HG02870 (cell line): ENCODE results near the gene C11orf91.
A peak's percentile ranks its signal among the peaks of the same experiment; 100 is the strongest.
"Not testable (repeated sequence)": the region's sequence is repeated elsewhere in the genome, so short reads cannot be mapped to it uniquely, and the experiment has no call there.

ENCODE experiments used
- ATAC-seq: cut with Tn5 transposase; IDR thresholded peaks from one replicate; pipeline ENCODE4 v1.9.1; 2021; ENCODE audit warnings: mild to moderate bottlenecking, moderate library complexity; ENCODE audit not compliant: unreplicated experiment

Gene C11orf91

DNA sequence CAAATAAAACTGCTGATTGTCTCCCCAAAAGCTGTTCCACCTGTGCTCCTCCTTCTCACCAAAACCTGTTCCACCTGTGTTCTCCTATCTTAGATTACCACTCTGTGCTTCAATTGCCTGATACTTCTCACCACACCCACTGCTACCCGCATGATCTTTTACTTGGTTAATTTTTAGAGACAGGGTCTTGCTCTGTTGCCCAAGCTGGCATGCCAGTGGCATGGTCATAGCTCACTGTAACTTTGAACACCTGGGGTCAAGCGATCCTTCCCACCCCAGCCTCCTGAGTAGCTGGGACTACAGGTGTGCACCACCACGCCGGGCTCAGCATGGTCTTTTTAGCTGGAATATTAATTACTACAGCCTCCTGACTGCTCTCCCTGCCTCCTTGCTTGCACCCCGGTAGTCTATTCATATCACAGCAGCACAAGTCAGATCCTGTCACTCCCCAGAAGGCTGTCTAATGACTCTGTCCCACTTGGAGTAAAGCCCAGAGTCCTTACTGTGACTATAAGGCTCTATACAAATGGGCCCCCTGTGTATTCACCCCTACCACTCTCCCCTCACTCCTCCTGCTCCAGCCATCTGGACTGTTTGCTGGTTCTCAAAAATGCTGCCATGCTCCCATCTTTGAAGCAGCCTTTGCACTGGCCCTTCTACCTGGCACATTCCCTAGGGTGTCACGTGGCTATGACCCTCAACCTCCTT lies 3.5 kb downstream of the C11orf91 start:
- no peak for ATAC-seq

DNA sequence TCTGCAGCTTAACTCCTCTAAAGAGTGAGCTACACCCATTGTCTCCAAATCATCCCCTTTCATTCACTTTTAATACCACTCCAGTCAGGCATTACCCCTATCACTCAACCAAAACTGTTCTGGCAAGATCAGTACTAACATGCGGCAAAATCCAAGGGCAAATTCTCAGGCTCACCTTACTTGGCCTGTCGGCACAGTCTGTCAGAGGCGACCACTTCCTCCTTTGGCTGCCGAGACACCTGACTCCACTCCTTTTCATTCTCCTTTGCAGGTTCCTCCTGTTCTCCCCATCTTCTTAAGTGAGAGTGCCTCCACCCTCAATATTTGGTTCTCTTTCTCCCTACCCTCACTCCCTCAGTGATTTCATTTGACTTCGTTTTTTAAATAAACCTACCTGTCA lies 4.2 kb downstream of the C11orf91 start:
- no peak for ATAC-seq

GRCh38 chr11:33695051-33695566 lies 5.5 kb downstream of the C11orf91 start:
- no peak for ATAC-seq

- ATAC-seq, result no peak
Observed at GRCh38 chr11:33694346-33695050, 6.1 kb downstream of the C11orf91 start.

DNA sequence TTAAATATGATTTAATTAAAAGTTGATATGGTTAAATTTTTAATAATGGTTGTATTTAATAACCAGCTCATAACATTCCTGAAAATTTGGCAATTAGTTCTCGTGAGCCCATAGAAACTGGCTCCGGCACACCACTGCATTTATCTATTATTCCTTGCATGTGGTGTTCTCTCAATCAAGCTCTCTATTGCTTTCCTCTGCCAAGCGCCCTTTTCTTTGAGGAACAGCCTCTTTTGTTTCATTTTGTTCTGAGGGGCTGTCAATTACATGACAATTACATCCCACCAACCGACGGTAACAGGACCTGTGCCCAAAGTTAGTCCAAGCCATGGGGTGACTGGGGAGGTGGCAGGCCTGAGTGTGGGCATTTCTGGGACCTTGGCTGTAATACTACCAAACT lies 8.1 kb downstream of the C11orf91 start:
- no peak for ATAC-seq

GRCh38 chr11:33692013-33692504 lies 8.6 kb downstream of the C11orf91 start:
- ATAC-seq, result no peak

- ATAC-seq, result no peak
Observed at GRCh38 chr11:33691066-33691864, 9.4 kb downstream of the C11orf91 start.

GRCh38 chr11:33690290-33691065 lies 10.1 kb downstream of the C11orf91 start:
- no peak for ATAC-seq

DNA sequence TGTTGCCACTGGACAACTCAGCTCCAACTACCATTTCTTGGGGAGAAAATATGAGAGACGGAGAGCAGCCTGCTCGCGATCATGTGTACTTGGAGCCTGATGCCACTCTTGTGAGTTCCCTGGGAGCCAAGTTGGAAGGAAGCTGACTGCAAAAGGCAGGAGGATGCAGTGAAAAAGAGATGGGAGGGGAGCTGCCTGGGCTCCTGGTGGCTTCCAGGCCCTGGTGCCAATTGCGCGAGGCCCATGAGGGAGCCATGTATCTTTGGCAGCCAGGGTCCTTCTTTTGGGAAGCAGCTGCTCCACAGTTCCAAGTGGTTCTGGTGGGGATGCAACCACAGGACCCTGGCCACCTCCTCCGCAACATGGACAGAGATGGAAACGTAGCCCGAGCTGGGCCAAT lies 11.1 kb downstream of the C11orf91 start:
- ATAC-seq, result no peak

DNA sequence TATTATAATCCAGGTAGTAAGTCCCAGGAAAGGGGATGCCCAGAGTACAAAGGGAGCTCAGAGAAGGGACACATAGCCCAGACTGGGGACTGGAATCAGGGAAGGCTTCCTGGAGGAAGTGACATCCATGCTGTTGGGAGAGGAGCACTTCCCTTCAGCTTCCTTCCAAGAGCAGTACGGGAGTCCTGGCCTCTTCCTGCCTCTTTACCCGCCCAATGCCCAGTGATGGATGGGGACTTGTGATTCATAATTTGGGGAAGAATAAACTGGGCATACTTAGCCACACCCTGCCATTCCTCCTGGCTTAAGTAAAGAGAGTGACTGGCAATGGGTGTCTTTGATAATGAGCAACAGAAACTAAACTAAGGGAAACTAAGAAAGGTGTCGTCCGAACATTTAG lies 11.5 kb downstream of the C11orf91 start:
- no peak for ATAC-seq

DNA sequence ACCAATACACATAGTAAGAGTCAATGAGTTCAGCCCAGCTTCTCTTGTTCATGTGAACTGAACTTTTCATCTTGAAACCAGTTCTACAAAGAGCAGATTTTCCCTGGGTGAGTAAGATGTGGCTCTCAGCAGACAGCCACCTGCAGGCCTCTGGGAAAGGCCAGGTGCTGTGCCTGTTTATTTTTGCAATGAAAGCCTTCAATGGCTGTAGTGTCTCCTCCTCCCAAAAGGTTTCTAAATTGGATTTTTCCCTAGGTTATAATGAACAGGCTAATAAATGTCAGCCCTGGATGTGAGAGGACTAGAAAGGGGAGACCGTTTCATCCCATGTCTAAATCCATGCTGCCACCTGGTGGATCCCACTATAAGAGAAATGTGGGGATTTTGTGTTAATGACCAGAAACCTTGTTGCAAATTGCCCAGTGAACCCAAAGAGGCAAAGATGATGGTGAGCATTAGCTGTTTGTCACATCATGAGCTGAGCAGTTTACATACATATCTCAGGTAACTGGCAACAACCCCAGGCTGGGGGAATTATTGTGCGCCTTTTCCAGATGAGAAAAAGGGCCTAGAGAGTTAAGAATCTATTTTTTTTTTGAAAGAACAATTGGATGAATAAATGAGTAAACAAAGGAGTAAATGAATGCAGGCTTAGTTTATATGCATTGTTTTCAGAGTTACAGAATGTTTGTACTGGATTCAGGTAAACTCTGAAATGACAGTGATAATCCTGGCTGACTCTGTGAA lies 12.7 kb downstream of the C11orf91 start:
- ATAC-seq, result peak; percentile 86

- ATAC-seq, result no peak
Observed at GRCh38 chr11:33685082-33685481, 15.5 kb downstream of the C11orf91 start.

- ATAC-seq, result no peak
Observed at GRCh38 chr11:33684003-33684706, 16.5 kb downstream of the C11orf91 start.

GRCh38 chr11:33682446-33682845 lies 18.2 kb downstream of the C11orf91 start:
- no peak for ATAC-seq

DNA sequence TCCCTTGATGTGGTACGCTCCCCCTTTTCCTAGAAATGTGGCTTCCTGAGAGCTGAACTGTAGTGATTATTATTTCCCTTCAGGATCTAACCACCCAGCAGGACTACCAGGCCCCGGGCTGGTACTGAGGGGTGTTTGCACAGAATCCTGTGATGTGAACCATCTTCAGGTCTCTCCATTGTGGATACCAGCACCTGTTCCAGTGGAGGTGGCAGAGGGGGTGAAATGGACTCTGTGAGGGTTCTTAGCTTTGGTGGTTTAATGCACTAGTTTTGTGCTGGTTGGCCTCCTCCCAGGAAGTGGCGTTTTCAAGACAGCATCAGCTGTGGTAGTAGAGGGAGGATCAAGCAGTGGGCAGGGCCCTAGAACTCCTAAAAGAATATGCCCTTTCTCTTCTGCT lies 18.6 kb downstream of the C11orf91 start:
- no peak for ATAC-seq

DNA sequence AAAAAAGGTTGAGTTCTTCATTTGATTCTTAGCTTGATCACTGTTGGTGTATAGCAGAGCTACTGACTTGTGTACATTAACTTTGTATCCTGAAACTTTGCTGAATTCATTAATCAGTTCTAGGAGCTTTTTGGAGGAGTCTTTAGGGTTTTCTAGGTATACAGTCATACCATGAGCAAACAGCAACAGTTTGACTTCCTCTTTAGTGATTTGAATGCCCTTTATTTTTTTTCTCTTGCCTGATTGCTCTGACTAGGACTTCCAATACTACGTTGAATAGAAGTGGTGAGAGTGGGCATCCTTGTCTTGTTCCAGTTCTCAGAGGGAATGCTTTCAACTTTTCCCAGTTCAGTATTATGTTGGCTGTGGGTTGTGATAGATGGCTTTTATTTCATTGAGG lies 22.0 kb downstream of the C11orf91 start:
- ATAC-seq, result not testable (repeated sequence)

DNA sequence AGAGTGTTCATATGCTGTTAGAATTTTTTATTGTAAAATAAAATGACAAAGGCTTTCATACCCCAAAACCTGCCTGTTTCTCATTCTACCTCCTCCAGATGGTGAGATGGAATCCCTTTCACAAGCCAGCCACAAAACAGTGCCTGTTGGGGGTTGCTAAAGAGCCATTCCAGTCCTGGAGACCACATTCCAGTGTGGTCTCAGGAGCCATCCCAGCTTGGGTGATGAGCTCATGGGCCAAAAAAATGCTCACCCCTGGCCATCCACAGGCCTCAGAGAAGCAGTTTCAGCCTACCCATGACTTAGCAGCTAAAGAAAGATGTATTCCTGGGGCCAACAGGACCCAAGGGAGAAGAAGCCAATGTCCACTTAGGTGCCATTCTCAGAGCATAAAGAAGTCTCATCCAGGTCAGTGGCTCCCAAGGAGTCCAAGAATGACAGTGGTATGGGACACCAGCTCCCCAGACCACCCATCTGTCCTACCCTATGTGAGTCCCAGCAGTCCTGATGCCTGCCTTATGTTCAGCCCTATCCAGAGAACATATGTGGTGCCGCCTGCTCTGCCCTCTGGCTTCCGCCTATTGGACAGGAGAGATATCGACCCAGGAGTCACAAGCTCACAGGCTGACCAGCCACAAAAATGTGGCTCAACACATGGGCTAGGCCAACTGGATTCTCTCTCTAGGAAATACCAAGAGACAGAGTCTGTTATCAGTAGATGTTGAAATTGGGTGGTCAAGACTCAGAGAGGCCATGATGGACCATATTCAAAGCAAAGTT lies 26.4 kb downstream of the C11orf91 start:
- ATAC-seq, result no peak

DNA sequence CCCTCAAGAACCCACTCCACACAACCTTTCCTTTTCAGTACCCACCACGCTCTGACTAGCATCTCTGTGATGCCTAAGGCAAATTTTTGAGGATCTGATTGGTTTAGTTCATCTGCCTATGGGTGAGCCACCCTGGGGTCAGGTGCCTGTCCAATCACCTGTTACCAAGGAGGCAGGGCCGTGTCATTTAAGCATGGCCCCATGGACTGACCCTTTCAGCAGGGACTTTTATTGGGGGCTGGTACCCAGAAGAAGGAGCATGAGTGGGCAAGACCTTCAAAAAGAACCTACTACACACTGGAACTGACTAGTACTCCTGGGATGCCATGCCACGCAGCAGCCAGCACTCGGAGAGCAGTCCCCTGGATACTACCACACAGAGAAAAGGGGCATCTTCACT lies 28.4 kb downstream of the C11orf91 start:
- no peak for ATAC-seq
